Stomach (tissue), 9 donors: ENCODE data around the gene GDF11. TPM values are rescaled to one million over a fixed set of nuclear protein-coding genes. Genes with fewer than 3 reads are reported as not detected.

Experiments
- DNase-seq, 2 donors: peaks; one replicate each; pipeline versions ENCODE4 v3.0.0 to v3.0.0-alpha.2; 2013 to 2019
- H3K27ac ChIP-seq, 5 donors: fragments of 200-600 bp in 4 of 5; sonication (generic) in 4 of 5; one replicate each; pipeline ENCODE4 v1.5.1; 2013 to 2019; ENCODE audit warnings: mild to moderate bottlenecking in 1 of 5, moderate library complexity in 1 of 5
- H3K27me3 ChIP-seq, 3 donors: fragments of 200-600 bp; sonication (generic); one replicate each; pipeline ENCODE4 v1.5.1; 2017 to 2019; ENCODE audit warnings: mixed run types in 1 of 3
- H3K36me3 ChIP-seq, 4 donors: fragments of 200-600 bp; sonication (generic); 1 replicate in 3 of 4; 2 replicates in 1 of 4; pipeline ENCODE4 v1.5.1; 2016 to 2019
- H3K4me1 ChIP-seq, 4 donors: fragments of 200-600 bp; sonication (generic); one replicate each; pipeline ENCODE4 v1.5.1; 2016 to 2019
- H3K4me3 ChIP-seq, 4 donors: fragments of 200-600 bp; sonication (generic) in 3 of 4; one replicate each; pipeline ENCODE4 v1.5.1; 2016 to 2019; ENCODE audit warnings: mild to moderate bottlenecking in 1 of 4
- H3K9me3 ChIP-seq, 4 donors: fragments of 200-600 bp; sonication (generic); one replicate each; pipeline ENCODE4 v1.5.1; 2016 to 2019
- EP300 ChIP-seq: sonication (generic); formaldehyde crosslinking; IDR thresholded peaks from one replicate; pipeline ENCODE4 v1.6.1; 2017; ENCODE audit warnings: antibody characterized with exemption
- POLR2A ChIP-seq, 4 donors: fragments of 450-650 bp; IDR thresholded peaks; one replicate each; pipeline ENCODE4 v1.6.1; 2016; ENCODE audit warnings: antibody characterized with exemption in 4 of 4, control low read depth in 2 of 4, mild to moderate bottlenecking in 1 of 4, moderate library complexity in 1 of 4
- POLR2AphosphoS5 ChIP-seq, 3 donors: sonication (generic); formaldehyde crosslinking; IDR thresholded peaks; one replicate each; pipeline ENCODE4 v1.6.1; 2016; ENCODE audit warnings: antibody characterized with exemption in 3 of 3
- WGBS, 5 donors: extraction: QIAGEN DNeasy Blood & Tissue Kit in 3 of 5; methylation state at CpG; one replicate each; pipeline versions ENCODE4 v1.1.5 to v1.1.7; 2013 to 2018; 5-methylcytosine and 5-hydroxymethylcytosine counted together
- intact Hi-C: fragments of 100-400 bp; cut with DNase I; formaldehyde crosslinking; loops from one replicate; pipeline ENCODE4 v1.15.1; 2023; ENCODE audit warnings: low total_unique reads
- polyA plus RNA-seq, 3 donors: library from polyadenylated mRNA; stranded (reverse); fragments of 200-250 nt; gene quantifications; one replicate each; pipeline ENCODE4 v1.2.3, GENCODE V29; 2013
- total RNA-seq, 5 donors: library from RNA; depleted of rRNA; stranded (reverse); fragments of >200 nt; gene quantifications; one replicate each; pipeline versions ENCODE4 v1.1.0 to v1.2.3, GENCODE V29; 2014 to 2016
- TF ChIP-seq, protein P1 (sequence below), 7 experiments: fragments of 450-650 bp in 4 of 7; fragments of 200-600 bp in 3 of 7; sonication (generic) in 3 of 7; IDR thresholded peaks; one replicate each; pipeline ENCODE4 v1.5.1; 2016 to 2019; ENCODE audit warnings: antibody characterized with exemption in 7 of 7, control low read depth in 2 of 7, mild to moderate bottlenecking in 1 of 7
- donor health status: healthy with polysubstance abuse.
- donor health status: Bipolar disorder and iron deficiency.
- donor health status: healthy.

Gene GDF11
- total and polyA plus RNA-seq, 8 donors, result 0.29 to 6.5 (median 2.6) TPM

DNA sequence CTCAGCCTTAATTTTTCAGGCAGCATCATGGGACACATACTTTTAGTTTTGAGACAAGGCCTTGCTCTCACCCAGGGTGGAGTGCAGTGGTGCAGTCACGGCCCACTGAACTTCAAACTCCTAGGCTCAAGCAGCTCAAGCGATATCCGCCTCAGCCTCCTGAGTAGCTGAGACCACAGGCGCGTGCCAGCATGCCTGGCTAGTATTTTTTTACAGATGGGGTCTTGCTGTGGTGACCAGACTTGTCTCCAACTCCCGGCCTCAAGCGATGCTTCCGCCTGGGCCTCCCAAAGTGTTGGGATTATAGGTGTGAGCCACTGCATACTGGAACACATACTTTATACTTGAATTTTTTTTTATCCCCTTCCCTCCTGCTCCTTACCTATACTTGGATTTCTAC, 20.0 kb upstream of the GDF11 start:
- Histone ChIP-seq H3K36me3 (peaks cover 31 to 60% (median 40%) of the 10 kb centered on the region in 4 donors), H3K9me3 (no peaks in the 10 kb centered on the region), H3K4me1 (peaks cover 88 to 98% (median 93%) of the 10 kb centered on the region in 4 donors), H3K27ac (peak overlapping the region in 4 of 5 donors; percentile 52 to 100 (median 93)), H3K27me3 (no peaks in the 10 kb centered on the region), H3K4me3 (no peak overlapping the region)
- no peak for TF ChIP-seq POLR2A (IDR thresholded peaks at IDR 0.05)
- no peak for DNase-seq
- intact Hi-C loops, result no loop called here
- 83 to 87% (median 85%) methylated on average over 5 to 8 of the region's 8 CpGs for WGBS, 5 donors

DNA sequence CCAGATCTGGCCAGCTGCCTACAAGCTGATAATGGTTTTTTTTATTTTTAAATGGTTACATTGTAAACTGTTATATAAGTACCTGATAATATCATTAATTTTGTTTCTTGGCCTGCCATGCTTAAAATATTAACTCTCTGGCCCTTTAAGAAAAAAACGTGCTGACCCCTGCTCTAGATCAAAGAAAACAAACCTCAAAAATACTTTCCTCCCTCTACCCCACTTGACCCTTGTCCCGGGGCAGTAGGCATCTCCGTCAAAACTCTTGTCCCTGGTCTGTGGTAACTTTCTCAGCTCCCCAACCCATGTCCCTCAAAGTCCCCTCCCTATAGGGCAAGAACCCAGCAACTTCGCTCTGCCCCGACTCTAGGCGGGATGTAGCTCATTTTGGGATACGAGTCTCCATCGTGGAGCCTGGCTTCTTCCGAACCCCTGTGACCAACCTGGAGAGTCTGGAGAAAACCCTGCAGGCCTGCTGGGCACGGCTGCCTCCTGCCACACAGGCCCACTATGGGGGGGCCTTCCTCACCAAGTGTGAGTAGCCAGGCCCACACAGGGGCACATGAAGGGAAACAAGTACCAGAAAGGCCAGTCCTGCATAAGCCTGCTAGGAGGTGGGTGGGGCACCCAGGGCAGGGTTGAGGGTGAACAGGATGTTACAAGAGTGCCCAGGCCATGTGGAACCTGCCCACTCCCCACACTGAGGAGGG, 19.3 kb upstream of the GDF11 start:
- H3K4me1 ChIP-seq, result peaks cover 81 to 91% (median 87%) of the 10 kb centered on the region in 4 donors
- TF ChIP-seq POLR2A (IDR thresholded peaks at IDR 0.05) (no peak), EP300 (no peak), POLR2AphosphoS5 (IDR thresholded peaks at IDR 0.05) (peak in 1 of 3 donors; percentile 2)
- TF ChIP-seq, protein P1, sequence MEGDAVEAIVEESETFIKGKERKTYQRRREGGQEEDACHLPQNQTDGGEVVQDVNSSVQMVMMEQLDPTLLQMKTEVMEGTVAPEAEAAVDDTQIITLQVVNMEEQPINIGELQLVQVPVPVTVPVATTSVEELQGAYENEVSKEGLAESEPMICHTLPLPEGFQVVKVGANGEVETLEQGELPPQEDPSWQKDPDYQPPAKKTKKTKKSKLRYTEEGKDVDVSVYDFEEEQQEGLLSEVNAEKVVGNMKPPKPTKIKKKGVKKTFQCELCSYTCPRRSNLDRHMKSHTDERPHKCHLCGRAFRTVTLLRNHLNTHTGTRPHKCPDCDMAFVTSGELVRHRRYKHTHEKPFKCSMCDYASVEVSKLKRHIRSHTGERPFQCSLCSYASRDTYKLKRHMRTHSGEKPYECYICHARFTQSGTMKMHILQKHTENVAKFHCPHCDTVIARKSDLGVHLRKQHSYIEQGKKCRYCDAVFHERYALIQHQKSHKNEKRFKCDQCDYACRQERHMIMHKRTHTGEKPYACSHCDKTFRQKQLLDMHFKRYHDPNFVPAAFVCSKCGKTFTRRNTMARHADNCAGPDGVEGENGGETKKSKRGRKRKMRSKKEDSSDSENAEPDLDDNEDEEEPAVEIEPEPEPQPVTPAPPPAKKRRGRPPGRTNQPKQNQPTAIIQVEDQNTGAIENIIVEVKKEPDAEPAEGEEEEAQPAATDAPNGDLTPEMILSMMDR (IDR thresholded peaks at IDR 0.05), result no peak
- DNase-seq, result no peak
- intact Hi-C loops, result no loop called here
- peaks cover 31 to 60% (median 40%) of the 10 kb centered on the region in 4 donors for H3K36me3 ChIP-seq
- H3K9me3 ChIP-seq, result no peaks in the 10 kb centered on the region
- H3K4me3 ChIP-seq, result no peak overlapping the region
- 19 to 55% (median 26%) methylated on average over 10 of the region's 10 CpGs for WGBS, 5 donors
- H3K27ac ChIP-seq, result peak overlapping the region; percentile 14 to 100 (median 89)
- no peaks in the 10 kb centered on the region for H3K27me3 ChIP-seq

DNA sequence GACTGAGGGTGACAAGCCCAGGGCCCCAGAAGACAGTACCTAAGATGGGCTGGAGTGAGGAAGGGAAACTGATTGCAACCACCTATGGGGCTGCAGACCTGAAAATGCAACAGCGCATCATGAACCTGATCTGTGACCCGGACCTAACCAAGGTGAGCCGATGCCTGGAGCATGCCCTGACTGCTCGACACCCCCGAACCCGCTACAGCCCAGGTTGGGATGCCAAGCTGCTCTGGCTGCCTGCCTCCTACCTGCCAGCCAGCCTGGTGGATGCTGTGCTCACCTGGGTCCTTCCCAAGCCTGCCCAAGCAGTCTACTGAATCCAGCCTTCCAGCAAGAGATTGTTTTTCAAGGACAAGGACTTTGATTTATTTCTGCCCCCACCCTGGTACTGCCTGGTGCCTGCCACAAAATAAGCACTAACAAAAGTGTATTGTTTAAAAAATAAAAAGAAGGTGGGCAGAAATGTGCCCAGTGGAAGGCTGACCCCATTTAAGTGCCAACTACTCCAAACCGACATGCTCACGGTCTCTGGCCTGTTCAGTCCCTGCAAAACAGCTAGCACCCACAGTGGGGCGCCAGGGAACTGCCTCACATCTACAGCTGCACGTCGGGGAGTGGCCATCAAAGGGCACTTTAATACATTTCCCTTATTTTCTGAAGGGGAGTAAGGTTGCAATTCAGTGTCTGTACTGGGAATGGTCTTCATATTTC, 18.5 kb upstream of the GDF11 start:
- H3K4me3 ChIP-seq, result no peak overlapping the region
- H3K27me3 ChIP-seq, result no peaks in the 10 kb centered on the region
- peak; percentile 76 to 87 for DNase-seq
- TF ChIP-seq POLR2AphosphoS5 (IDR thresholded peaks at IDR 0.05) (peak in 1 of 3 donors; percentile 22), POLR2A (IDR thresholded peaks at IDR 0.05) (no peak)
- TF ChIP-seq, protein P1 (IDR thresholded peaks at IDR 0.05), result peak in 5 of 7 experiments; percentile 30 to 62 (median 51)
- WGBS, 5 donors, result 15 to 48% (median 39%) methylated on average over 6 to 11 of the region's 11 CpGs
- peak overlapping the region in 4 of 5 donors; percentile 39 to 100 (median 74) for H3K27ac ChIP-seq
- H3K4me1 ChIP-seq, result peaks cover 74 to 83% (median 80%) of the 10 kb centered on the region in 4 donors
- intact Hi-C loops, result no loop called here
- no peaks in the 10 kb centered on the region for H3K9me3 ChIP-seq
- H3K36me3 ChIP-seq, result peaks cover 31 to 57% (median 40%) of the 10 kb centered on the region in 4 donors

DNA sequence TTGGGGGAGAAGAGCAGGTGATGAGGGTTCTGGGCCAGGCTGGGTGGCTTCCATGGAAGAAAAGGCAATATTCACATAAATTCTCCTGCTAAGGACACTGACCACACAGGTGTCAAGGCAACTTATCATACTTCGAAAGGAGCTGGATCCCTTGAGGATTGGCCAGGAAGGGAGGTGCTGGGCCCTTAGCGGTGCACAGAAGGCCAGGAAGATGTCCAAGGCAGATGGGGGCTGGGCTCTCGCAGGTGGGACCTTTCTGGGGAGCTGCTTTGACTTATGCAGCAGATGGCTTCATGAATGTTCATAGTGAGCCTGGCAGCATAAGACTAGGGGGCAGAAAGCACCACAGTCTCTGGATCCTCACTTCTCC, 18.0 kb upstream of the GDF11 start:
- 28 to 50% (median 38%) methylated on average over 3 of the region's 3 CpGs for WGBS, 5 donors
- no peak for TF ChIP-seq POLR2AphosphoS5 (IDR thresholded peaks at IDR 0.05)
- no peak for TF ChIP-seq EP300
- TF ChIP-seq POLR2A (IDR thresholded peaks at IDR 0.05), result no peak
- TF ChIP-seq, protein P1 (IDR thresholded peaks at IDR 0.05), result no peak
- H3K4me1 ChIP-seq, result peaks cover 71 to 81% (median 78%) of the 10 kb centered on the region in 4 donors
- H3K4me3 ChIP-seq, result peak overlapping the region in 1 of 4 donors; percentile 89
- H3K27me3 ChIP-seq, result no peaks in the 10 kb centered on the region
- no peaks in the 10 kb centered on the region for H3K9me3 ChIP-seq
- H3K36me3 ChIP-seq, result peaks cover 31 to 53% (median 40%) of the 10 kb centered on the region in 4 donors
- H3K27ac ChIP-seq, result peak overlapping the region in 3 of 5 donors; percentile 39 to 100 (median 97)
- intact Hi-C loops, result no loop called here
- DNase-seq, result no peak
